Measurements from ENCODE around the gene CD63. TPM values are rescaled to one million over a fixed set of nuclear protein-coding genes. Genes with fewer than 3 reads are reported as not detected.
A peak's percentile ranks its signal among the peaks of the same experiment; 100 is the strongest.

The CD63 gene
- total RNA-seq, 1 experiment from 2014 or later: 409 TPM

GRCh38 chr12:55737581-55738122, 8.8 kb upstream of the CD63 start (continued):
- TF ChIP-seq ATF6 (CRISPR knock-in tag; IDR thresholded peaks at IDR 0.05) (no peak), MYBL2 (CRISPR knock-in tag; IDR thresholded peaks at IDR 0.05) (no peak), ZNF138 (CRISPR knock-in tag; conservative IDR thresholded peaks at IDR 0.05) (no peak), ATF1 (CRISPR knock-in tag; IDR thresholded peaks at IDR 0.05) (no peak)

- Mint-ChIP-seq H3K36me3 (no peaks in the 10 kb centered on the region), H3K4me3 (peak overlapping the region; percentile 81), H3K27me3 (ENCODE audit: low read depth) (peaks cover 2% of the 10 kb centered on the region; the same call in 1 of the 2 replicates), H3K4me1 (peaks cover 29% of the 10 kb centered on the region), H3K9me3 (no peaks in the 10 kb centered on the region), H3K27ac (peak overlapping the region; percentile 72)
- CTCF ChIA-PET: interaction anchor here (0.6 to 3.8 kb wide), 53 partner anchors 7 to 452 kb away, joined by 3 to 160 read pairs (median 5); partner anchors contain the start of genes BLOC1S1, CD63, DGKA and DNAJC14
- DNase-seq (ENCODE audit: low spot score) (peak; percentile 94), ATAC-seq (peak; percentile 81)
- POLR2A ChIA-PET: interaction anchor here (0.6 to 2.7 kb wide), 6 partner anchors 8 to 92 kb away, joined by 3 to 16 read pairs (median 6); partner anchors contain the start of genes CD63, DNAJC14, ORMDL2 and SARNP
- TF ChIP-seq NR1H2 (CRISPR knock-in tag; IDR thresholded peaks at IDR 0.05) (no peak), ZNF263 (CRISPR knock-in tag; IDR thresholded peaks at IDR 0.05; ENCODE audit: low read depth) (no peak), MAX (CRISPR knock-in tag; IDR thresholded peaks at IDR 0.05) (0 out of 2 replicates have a peak, but pooled peaks have one; percentile 42), KAT7 (CRISPR knock-in tag; IDR thresholded peaks at IDR 0.05; ENCODE audit: borderline replicate concordance) (no peak), HMGXB4 (CRISPR knock-in tag; IDR thresholded peaks at IDR 0.05) (peak; percentile 81; the same call in 1 of the 2 replicates), ZNF671 (CRISPR knock-in tag; IDR thresholded peaks at IDR 0.05) (no peak), SP1 (CRISPR knock-in tag; conservative IDR thresholded peaks at IDR 0.05) (peak; percentile 59; the same call in 1 of the 2 replicates), ZMAT4 (CRISPR knock-in tag; IDR thresholded peaks at IDR 0.05) (no peak), NFYB (CRISPR knock-in tag; conservative IDR thresholded peaks at IDR 0.05; ENCODE audit: low read depth) (no peak), ZNF416 (CRISPR knock-in tag; IDR thresholded peaks at IDR 0.05) (no peak), ZNF121 (CRISPR knock-in tag; IDR thresholded peaks at IDR 0.05) (peak; percentile 29; the same call in 1 of the 2 replicates), NFATC4 (CRISPR knock-in tag; IDR thresholded peaks at IDR 0.05) (no peak), MYBL2 (CRISPR knock-in tag; IDR thresholded peaks at IDR 0.05) (no peak), ARID4B (CRISPR knock-in tag; IDR thresholded peaks at IDR 0.05; ENCODE audit: borderline replicate concordance) (no peak; the same call in 1 of the 2 replicates), ZBTB21 (CRISPR knock-in tag; IDR thresholded peaks at IDR 0.05; ENCODE audit: borderline replicate concordance) (no peak), ZBTB43 (CRISPR knock-in tag; IDR thresholded peaks at IDR 0.05) (no peak), E2F1 (CRISPR knock-in tag; IDR thresholded peaks at IDR 0.05) (no peak), JUN (CRISPR knock-in tag; IDR thresholded peaks at IDR 0.05) (no peak), ERG (CRISPR knock-in tag; IDR thresholded peaks at IDR 0.05) (no peak)
Measured at GRCh38 chr12:55736780-55737580, 8.2 kb upstream of the CD63 start.

All from WTC11 (cell line).